ENCODE results near the gene SNPH. TPM values are rescaled to one million over a fixed set of nuclear protein-coding genes. Genes with fewer than 3 reads are reported as not detected.

Gene SNPH
- total RNA-seq, 4 donors from 2014 or later: 9.6 to 29.5 (median 17.3) TPM

DNA sequence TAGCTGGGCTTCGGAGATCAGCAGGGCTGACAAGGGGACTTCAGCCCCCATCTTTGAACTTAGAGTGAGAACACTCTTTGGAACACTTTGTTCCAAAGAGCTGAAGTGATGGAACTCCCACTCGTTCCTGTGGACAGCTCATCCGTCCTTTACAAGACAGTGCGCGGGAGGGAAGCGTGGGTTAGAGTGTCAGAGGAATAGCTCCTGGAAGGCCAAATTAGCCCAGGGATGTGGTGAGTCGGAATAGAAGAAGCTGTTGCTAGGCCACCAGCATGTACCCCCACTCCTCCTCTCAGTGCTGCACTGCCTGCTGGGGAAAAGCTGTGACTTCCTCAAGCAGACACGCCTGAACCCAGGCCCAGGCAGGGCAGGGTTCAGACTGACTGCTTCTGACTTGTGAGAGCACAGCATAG lies 61.2 kb downstream of the SNPH start:
- intact Hi-C loops (cut with DNase I): loop anchor here (2.0 to 5.0 kb wide), 2 partner anchors 66 to 140 kb away; partner anchors contain the start of genes FKBP1A and NSFL1C
- Histone ChIP-seq H3K27me3 (no peaks in the 10 kb centered on the region), H3K27ac (replicated peaks in 1 of 4) (peak overlapping the region; percentile 93 to 99 (median 96)), H3K4me1 (peaks cover 67 to 77% (median 75%) of the 10 kb centered on the region in 4 donors), H3K9me3 (no peaks in the 10 kb centered on the region), H3K4me3 (no peak overlapping the region), H3K36me3 (peaks cover 0 to 4% (median 1%) of the 10 kb centered on the region in 4 donors)
- TF ChIP-seq CTCF (IDR thresholded peaks at IDR 0.05) (no peak), POLR2AphosphoS5 (IDR thresholded peaks at IDR 0.05) (peak; percentile 25 to 32)
- WGBS: 78% methylated on average over 8 of the region's 8 CpGs
- DNase-seq (ENCODE audit: extremely low spot score): peak; percentile 91

DNA sequence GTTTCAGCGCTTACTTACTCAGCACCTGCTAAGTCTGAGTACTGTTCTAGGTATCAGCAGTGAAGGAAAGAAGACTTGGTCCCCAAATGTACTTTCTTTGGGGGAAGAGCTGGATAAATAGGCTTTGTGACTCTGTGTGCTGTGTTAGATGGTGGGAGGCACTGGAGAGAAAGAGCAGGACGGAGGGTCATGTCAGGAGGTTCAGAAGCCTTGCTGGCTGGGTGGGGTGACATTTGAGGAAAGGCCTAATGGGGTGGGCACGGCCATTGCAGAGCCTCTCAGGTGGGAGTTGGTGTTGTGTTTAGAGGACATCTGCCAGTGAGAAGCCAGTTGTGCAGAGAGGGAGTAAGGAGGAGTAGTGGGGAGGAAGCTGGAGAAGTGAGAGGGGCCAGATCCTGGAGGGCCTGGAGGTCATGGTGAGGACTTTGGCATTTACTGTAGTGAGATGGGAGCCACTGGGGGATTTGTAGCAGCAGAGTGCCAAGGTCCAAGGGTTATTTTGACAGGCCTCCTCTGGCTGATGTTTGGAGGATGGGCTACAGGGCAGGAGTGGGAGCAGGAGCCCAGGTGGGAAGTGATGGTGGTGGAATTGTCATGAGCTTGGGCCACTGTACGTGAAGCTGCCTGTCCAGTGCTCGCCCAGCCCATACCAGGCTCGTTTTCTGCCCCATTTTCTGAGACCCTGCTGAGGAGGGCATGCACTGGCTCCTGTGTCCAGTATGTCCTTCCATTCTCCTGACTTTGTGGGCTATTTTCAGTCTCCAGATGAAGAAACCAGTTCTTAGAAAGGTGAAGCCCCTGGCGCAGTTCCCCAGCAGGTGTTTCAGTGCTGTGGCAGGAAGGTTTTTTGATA lies 62.0 kb downstream of the SNPH start:
- DNase-seq (ENCODE audit: extremely low spot score): peak; percentile 57
- Histone ChIP-seq H3K36me3 (peaks cover 0 to 11% (median 2%) of the 10 kb centered on the region in 4 donors), H3K27ac (replicated peaks in 1 of 4) (peak overlapping the region; percentile 93 to 99 (median 96)), H3K4me3 (no peak overlapping the region), H3K27me3 (no peaks in the 10 kb centered on the region), H3K9me3 (no peaks in the 10 kb centered on the region), H3K4me1 (peaks cover 67 to 77% (median 75%) of the 10 kb centered on the region in 4 donors)
- TF ChIP-seq CTCF (IDR thresholded peaks at IDR 0.05): no peak
- TF ChIP-seq POLR2A (IDR thresholded peaks at IDR 0.05; ENCODE audit: low read depth): no peak
- no peak for TF ChIP-seq EP300 (IDR thresholded peaks at IDR 0.05)
- no peak for TF ChIP-seq POLR2AphosphoS5 (IDR thresholded peaks at IDR 0.05)
- intact Hi-C loops (cut with DNase I): loop anchor here (2.0 to 5.0 kb wide), 2 partner anchors 65 to 139 kb away; partner anchors contain the start of genes FKBP1A and NSFL1C
- 91% methylated on average over 7 of the region's 7 CpGs for WGBS

- Histone ChIP-seq H3K9me3 (no peaks in the 10 kb centered on the region), H3K36me3 (peaks cover 0 to 18% (median 2%) of the 10 kb centered on the region in 4 donors), H3K27me3 (no peaks in the 10 kb centered on the region), H3K27ac (replicated peaks in 1 of 4) (peak within 1 kb of the TSS; percentile 93 to 99 (median 96)), H3K4me3 (no peak within 1 kb of the TSS), H3K4me1 (peaks cover 67 to 74% (median 68%) of the 10 kb centered on the region in 4 donors)
- DNase-seq (ENCODE audit: extremely low spot score): peak; percentile 74
- no peak for TF ChIP-seq CTCF (IDR thresholded peaks at IDR 0.05)
- TF ChIP-seq EP300 (IDR thresholded peaks at IDR 0.05): no peak
- TF ChIP-seq POLR2AphosphoS5 (IDR thresholded peaks at IDR 0.05): no peak
- no peak for TF ChIP-seq POLR2A (IDR thresholded peaks at IDR 0.05; ENCODE audit: low read depth)
- WGBS: 77% methylated on average over 7 of the region's 8 CpGs
- intact Hi-C loops (cut with DNase I): loop anchor here (5.0 kb wide), 1 partner anchor 138 kb away; the partner anchor contains the start of gene NSFL1C
These were observed 62.7 kb downstream of the SNPH start, which contains the start of gene SDCBP2 for GRCh38 chr20:1328680-1329330. Gene SDCBP2, minus strand, starts transcription at chr20:1329139. Its CDS starts 8,723 bp downstream, at chr20:1320416.

GRCh38 chr20:1330075-1330830 lies 64.2 kb downstream of the SNPH start:
- WGBS: 63% methylated on average over 5 of the region's 6 CpGs
- TF ChIP-seq POLR2A (IDR thresholded peaks at IDR 0.05; ENCODE audit: low read depth) (no peak), CTCF (IDR thresholded peaks at IDR 0.05) (no peak), POLR2AphosphoS5 (IDR thresholded peaks at IDR 0.05) (peak; percentile 23 to 56), EP300 (IDR thresholded peaks at IDR 0.05) (no peak)
- DNase-seq (ENCODE audit: extremely low spot score): peak; percentile 92
- H3K27me3 ChIP-seq: no peaks in the 10 kb centered on the region
- H3K27ac ChIP-seq (replicated peaks in 1 of 4): peak overlapping the region; percentile 93 to 99 (median 96)
- H3K9me3 ChIP-seq: no peaks in the 10 kb centered on the region
- intact Hi-C loops (cut with DNase I): no loop called here
- peaks cover 0 to 21% (median 2%) of the 10 kb centered on the region in 4 donors for H3K36me3 ChIP-seq
- H3K4me1 ChIP-seq: peaks cover 54 to 73% (median 56%) of the 10 kb centered on the region in 4 donors
- no peak overlapping the region for H3K4me3 ChIP-seq

Data from esophagus muscularis mucosa (tissue), 4 donors.